NCI-H2107 treated with DMSO at 0.1 percent for 48 hours (cell line): ENCODE results near the gene DNAH12.
"Not testable (repeated sequence)": the region's sequence is repeated elsewhere in the genome, so short reads cannot be mapped to it uniquely, and the experiment has no call there.

Experiments used
- DNase-seq: peaks from one replicate; lab custom pipeline; 2025; ENCODE audit not compliant: unreplicated experiment; lab: John Stamatoyannopoulos, UW

The DNAH12 gene

DNA sequence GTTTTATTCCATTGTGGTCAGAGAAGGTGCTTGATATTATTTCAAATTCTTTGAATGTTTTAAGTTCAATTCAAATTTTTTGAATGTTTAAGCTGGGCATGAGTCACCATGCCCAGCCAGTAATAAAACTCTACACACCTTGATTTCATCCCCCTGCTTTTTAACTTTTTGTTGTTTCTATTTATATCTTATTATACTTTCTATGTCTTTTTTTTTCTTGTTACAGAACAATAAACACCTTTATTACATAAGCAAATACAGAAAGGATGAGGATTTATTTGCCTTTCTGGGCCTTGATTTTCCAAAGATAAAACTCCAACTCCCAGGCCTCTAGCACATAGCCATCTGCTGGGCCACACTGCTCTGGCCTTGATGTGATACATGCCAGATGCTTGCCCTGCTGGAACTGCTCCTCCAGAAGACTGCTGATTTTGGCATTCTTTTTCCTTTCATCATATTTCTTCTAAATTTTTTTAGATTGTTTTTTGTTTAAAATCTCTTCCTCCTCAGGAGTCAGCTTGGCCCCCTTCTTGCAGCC, 14.0 kb downstream of the DNAH12 start:
- DNase-seq, result no peak

- DNase-seq, result no peak
Observed at GRCh38 chr3:57518276-57518915, 25.7 kb downstream of the DNAH12 start.

- DNase-seq, result no peak
Observed at GRCh38 chr3:57512166-57512565, 32.0 kb downstream of the DNAH12 start.

- no peak for DNase-seq
Observed at GRCh38 chr3:57505901-57506300, 38.2 kb downstream of the DNAH12 start.

DNA sequence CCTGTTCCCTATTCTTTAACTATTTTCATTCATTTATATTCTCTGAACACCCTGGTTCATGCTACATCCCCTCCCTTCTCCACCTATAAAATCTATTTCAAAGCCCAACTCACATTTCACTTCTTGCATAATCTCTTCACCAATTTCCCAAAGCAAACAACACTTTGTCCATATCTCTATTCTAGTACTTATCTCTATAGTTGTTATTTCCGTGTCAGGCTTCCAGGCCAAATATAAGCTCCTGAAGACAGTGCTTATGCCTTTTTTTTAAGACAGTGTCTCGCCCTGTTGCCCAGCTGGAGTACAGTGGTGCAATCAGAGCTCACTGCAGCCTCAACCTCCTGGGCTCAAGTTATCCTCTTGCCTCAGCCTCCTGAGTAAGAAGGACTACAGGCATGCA, 43.6 kb downstream of the DNAH12 start:
- no peak for DNase-seq

- no peak for DNase-seq
Observed at GRCh38 chr3:57497904-57498303, 46.2 kb downstream of the DNAH12 start.

DNA sequence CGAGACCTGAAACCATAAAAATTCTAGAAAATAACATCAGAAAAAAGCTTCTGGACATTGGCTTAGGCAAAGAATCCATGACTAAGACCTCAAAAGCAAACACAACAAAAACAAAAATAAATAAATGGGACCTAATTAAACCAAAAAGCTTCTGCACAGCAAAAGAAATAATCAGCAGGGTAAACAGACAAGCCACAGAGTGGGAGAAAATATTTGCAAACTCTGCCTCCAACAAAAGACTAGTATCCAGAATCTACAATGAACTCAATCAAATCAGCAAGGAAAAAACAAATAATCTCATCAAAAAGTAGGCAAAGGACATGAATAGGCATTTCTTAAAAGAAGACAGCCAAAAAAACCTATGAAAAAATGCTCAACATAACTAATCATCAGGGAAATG, 59.6 kb downstream of the DNAH12 start:
- DNase-seq, result no peak

GRCh38 chr3:57477193-57477592, 67.0 kb downstream of the DNAH12 start:
- DNase-seq, result not testable (repeated sequence)

GRCh38 chr3:57464801-57465200, 79.3 kb downstream of the DNAH12 start:
- no peak for DNase-seq

DNA sequence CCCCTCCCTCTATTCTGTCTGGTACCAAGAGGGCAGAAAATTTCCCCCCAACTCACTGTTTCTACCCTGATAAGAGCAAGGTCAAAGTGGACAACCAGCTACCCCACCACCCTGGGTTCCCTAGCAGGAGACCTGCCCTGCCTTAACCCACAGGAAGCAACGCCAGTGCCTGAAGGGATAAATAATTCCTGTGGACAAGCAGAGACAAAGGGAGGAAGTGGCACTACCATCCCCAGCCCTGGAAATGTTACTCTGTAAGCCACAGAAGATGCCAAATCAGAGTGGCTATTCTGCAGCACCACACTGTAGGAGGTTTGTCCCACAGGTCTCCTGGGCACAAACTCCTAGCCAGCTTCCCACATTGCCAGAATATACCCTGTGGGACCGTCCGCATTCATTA, 80.1 kb downstream of the DNAH12 start:
- no peak for DNase-seq

GRCh38 chr3:57451150-57451846, 92.8 kb downstream of the DNAH12 start:
- DNase-seq, result no peak

- DNase-seq, result not testable (repeated sequence)
Observed at GRCh38 chr3:57449276-57449847, 94.8 kb downstream of the DNAH12 start.

DNA sequence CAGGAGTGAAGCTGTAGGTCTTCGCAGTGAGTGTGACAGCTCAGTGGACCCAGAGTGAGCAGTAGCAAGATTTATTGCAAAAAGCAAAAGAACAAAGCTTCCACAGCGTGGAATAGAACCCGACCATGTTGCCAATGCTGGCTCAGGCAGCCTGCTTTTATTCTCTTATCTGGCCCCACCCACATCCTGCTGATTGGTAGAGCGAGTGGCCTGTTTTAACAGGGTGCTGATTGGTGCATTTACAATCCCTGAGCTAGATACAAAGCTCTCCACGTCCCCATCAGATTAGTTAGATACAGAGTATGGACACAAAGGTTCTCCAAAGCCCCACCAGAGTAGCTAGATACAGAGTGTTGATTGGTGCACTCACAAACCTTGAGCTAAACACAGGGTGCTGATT, 95.7 kb downstream of the DNAH12 start:
- DNase-seq, result not testable (repeated sequence)

GRCh38 chr3:57446318-57446841, 97.8 kb downstream of the DNAH12 start:
- DNase-seq, result no peak

DNA sequence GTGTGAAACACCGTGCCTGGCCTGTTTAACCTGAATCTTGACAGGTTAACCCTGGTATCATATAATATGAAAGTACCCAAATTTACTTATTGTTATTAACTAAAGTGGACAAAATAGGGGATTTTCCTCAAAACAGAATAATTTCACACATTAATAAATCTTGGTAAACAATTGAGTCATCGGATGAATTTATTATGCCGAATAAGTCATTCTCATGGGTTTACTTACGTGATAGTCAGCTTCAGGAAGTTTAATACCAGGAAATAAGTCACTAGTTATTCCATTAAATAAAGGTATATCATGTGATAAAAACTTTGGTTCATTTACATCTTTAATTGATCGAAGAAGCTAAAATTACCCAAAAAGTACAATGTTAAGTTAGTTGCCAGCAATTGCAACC, 99.7 kb downstream of the DNAH12 start:
- DNase-seq, result no peak

DNA sequence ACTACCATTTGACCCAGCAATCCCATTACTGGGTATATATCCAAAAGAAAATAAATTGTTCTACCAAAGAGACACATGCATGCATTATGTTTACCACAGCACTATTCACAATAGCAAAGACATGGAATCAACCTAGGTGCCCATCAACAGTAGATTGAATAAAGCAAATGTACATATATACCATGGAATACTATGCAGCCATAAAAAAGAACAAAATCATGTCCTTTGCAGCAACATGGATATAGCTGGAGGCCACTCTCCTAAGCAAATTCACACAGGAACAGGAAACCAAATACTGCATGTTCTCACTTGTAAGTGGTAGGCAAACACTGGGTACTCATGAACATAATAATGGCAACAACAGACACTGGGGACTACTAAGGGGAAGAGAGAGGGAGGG, 104.0 kb downstream of the DNAH12 start:
- DNase-seq, result not testable (repeated sequence)

- DNase-seq, result not testable (repeated sequence)
Observed at GRCh38 chr3:57438460-57438859, 105.7 kb downstream of the DNAH12 start.

GRCh38 chr3:57436195-57436761, 107.9 kb downstream of the DNAH12 start:
- DNase-seq, result no peak

GRCh38 chr3:57434041-57434440, 110.1 kb downstream of the DNAH12 start:
- peak; percentile 17 for DNase-seq

DNA sequence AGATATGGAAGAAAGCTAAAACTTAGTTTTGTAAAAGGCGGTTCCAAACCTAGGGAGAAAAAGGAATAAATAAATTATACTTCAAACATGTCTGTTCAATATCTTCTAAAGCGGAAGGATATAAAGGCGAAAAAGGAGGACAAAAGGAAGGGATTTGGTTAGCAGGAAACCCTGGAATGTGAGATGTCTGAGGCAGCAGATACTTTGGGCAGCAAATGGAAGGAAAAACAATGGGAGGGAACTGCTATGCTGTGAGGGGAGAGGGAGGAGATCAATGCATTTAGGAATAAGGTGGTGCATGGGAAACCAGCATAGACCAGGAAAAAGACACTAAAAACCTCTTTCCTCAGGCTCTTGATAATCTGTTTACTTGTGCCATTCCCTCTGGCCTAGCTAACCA, 120.8 kb downstream of the DNAH12 start:
- DNase-seq, result no peak

- DNase-seq, result no peak
Observed at GRCh38 chr3:57421336-57421735, 122.8 kb downstream of the DNAH12 start.

DNA sequence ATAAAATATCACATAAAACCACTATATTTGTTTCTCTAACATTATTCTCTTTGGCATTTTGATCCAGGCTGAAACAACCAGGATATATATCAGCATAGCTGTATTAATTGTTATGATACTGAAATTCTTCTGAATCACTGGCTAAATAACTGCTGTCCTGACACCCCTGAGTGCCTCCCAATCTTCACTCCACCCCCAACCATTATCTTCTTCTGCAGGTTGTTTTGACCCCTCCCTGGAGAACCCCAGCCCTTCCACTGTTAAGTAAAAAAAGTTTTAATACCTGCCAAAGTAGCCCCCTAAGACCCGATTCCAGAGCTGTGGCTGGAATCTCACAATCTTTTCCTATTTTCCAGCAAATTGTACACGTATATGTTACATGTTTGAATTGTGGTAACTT, 124.1 kb downstream of the DNAH12 start:
- DNase-seq, result no peak
